ENCODE measurements around the gene FAM3C.

DNA sequence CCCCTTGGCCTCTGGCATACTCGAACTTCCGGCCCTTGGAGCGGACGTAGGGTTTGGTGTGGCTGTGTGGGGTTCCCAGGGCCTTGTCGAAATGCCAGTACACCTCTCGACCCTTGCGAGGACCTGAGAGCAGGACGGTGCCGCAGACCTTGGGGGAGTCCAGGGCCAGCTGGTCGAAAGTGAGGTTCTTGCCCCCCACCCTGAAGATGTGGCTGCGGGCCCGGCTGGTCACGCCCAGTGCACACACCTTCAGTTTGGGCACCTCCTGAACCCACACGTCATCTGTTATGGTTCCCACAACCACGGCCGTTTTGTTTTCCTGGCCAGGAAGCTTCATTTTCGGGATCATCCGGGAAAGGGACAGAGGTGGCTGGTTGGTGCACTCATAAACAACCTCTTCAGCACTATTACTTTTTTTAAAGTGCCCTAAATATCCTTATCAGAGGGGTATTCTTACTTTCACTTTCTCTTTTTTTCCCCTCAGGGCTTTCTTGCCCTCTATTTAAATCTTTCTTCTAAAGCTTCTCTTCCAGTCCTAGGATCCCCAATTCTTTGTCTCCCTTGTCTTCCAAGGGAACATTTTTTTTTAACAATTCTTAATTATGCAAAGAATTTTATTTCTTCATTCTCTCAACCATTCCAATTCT lies 44.9 kb upstream of the FAM3C start:
- TF ChIP-seq, protein P1, sequence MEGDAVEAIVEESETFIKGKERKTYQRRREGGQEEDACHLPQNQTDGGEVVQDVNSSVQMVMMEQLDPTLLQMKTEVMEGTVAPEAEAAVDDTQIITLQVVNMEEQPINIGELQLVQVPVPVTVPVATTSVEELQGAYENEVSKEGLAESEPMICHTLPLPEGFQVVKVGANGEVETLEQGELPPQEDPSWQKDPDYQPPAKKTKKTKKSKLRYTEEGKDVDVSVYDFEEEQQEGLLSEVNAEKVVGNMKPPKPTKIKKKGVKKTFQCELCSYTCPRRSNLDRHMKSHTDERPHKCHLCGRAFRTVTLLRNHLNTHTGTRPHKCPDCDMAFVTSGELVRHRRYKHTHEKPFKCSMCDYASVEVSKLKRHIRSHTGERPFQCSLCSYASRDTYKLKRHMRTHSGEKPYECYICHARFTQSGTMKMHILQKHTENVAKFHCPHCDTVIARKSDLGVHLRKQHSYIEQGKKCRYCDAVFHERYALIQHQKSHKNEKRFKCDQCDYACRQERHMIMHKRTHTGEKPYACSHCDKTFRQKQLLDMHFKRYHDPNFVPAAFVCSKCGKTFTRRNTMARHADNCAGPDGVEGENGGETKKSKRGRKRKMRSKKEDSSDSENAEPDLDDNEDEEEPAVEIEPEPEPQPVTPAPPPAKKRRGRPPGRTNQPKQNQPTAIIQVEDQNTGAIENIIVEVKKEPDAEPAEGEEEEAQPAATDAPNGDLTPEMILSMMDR (IDR thresholded peaks at IDR 0.05; ENCODE audit: insufficient read depth, low read length) = no peak
- TF ChIP-seq POLR2AphosphoS5 (IDR thresholded peaks at IDR 0.05; ENCODE audit: low read depth) (no peak), GABPA (IDR thresholded peaks at IDR 0.05; ENCODE audit: low read depth) (no peak)
